SK-N-SH treated with all-trans-retinoic acid at 6 μM for 48 hours (cell line): ENCODE measurements around the gene DLK1.

ENCODE experiments used
- ATAC-seq: fragments of 200-7000 bp; cut with Tn5 transposase; 3 replicates; pipeline ENCODE4 v1.9.1; 2020; ENCODE audit warnings: mild to moderate bottlenecking, moderate library complexity
- ARNTL ChIP-seq: fragments of 450-650 bp; formaldehyde crosslinking; IDR thresholded peaks from 2 replicates; pipeline ENCODE4 v1.5.0; 2020; ENCODE audit warnings: low read depth, mild to moderate bottlenecking, moderate library complexity, borderline replicate concordance
- BACH2 ChIP-seq: fragments of 250-450 bp; sonication (Bioruptor Pico); IDR thresholded peaks from 2 replicates; pipeline ENCODE4 v1.9.0; 2021; ENCODE audit warnings: mild to moderate bottlenecking, borderline replicate concordance
- ESRRG ChIP-seq: fragments of 250-450 bp; sonication (Bioruptor Pico); IDR thresholded peaks from 2 replicates; pipeline ENCODE4 v1.6.1; 2021; ENCODE audit warnings: mild to moderate bottlenecking
- GLIS3 ChIP-seq: fragments of 250-450 bp; sonication (Bioruptor Pico); IDR thresholded peaks from 2 replicates; pipeline ENCODE4 v1.5.0; 2020; ENCODE audit warnings: mild to moderate bottlenecking, moderate library complexity
- ISL1 ChIP-seq: fragments of 250-450 bp; sonication (Bioruptor Pico); IDR thresholded peaks from 2 replicates; pipeline ENCODE4 v2.1.2; 2022; ENCODE audit warnings: mild to moderate bottlenecking, moderate library complexity
- PPARA ChIP-seq: fragments of 250-450 bp; sonication (Bioruptor Pico); IDR thresholded peaks from 2 replicates; pipeline ENCODE4 v1.5.0; 2020; ENCODE audit warnings: mild to moderate bottlenecking, borderline replicate concordance
- RARB ChIP-seq: fragments of 250-450 bp; sonication (Bioruptor Pico); IDR thresholded peaks from 2 replicates; pipeline ENCODE4 v1.8.0; 2021; ENCODE audit warnings: mild to moderate bottlenecking, moderate library complexity
- SNAI2 ChIP-seq: fragments of 250-450 bp; sonication (Bioruptor Pico); IDR thresholded peaks from 2 replicates; pipeline ENCODE4 v1.5.0; 2020; ENCODE audit warnings: mild to moderate bottlenecking, moderate library complexity
- TCF4 ChIP-seq: fragments of 250-450 bp; sonication (Bioruptor Pico); IDR thresholded peaks from 2 replicates; pipeline ENCODE4 v1.8.0; 2021; ENCODE audit warnings: mild to moderate bottlenecking, moderate library complexity, borderline replicate concordance
- TOX ChIP-seq: fragments of 250-450 bp; sonication (Bioruptor Pico); IDR thresholded peaks from 2 replicates; pipeline ENCODE4 v1.8.0; 2021; ENCODE audit warnings: mild to moderate bottlenecking, moderate library complexity, borderline replicate concordance
- ZC3H10 ChIP-seq: fragments of 250-450 bp; sonication (Bioruptor Pico); IDR thresholded peaks from 2 replicates; pipeline ENCODE4 v1.5.1; 2021; ENCODE audit warnings: mild to moderate bottlenecking, moderate library complexity
- ZFP3 ChIP-seq: fragments of 250-450 bp; sonication (Bioruptor Pico); IDR thresholded peaks from 2 replicates; pipeline ENCODE4 v1.5.0; 2020; ENCODE audit warnings: mild to moderate bottlenecking, moderate library complexity
- ZFP30 ChIP-seq: fragments of 450-650 bp; formaldehyde crosslinking; IDR thresholded peaks from 2 replicates; pipeline ENCODE4 v1.5.0; 2022; ENCODE audit warnings: mild to moderate bottlenecking, moderate library complexity
- ZNF565 ChIP-seq: fragments of 450-650 bp; formaldehyde crosslinking; conservative IDR thresholded peaks from 2 replicates; pipeline ENCODE4 v1.5.0; 2020; ENCODE audit warnings: low read depth, mild to moderate bottlenecking, moderate library complexity
- ZNF70 ChIP-seq: fragments of 450-650 bp; formaldehyde crosslinking; IDR thresholded peaks from 2 replicates; pipeline ENCODE4 v1.5.0; 2020; ENCODE audit warnings: mild to moderate bottlenecking, moderate library complexity
- ZNF8 ChIP-seq: fragments of 450-650 bp; formaldehyde crosslinking; IDR thresholded peaks from 2 replicates; pipeline ENCODE4 v1.5.0; 2020; ENCODE audit warnings: mild to moderate bottlenecking, moderate library complexity
- TF ChIP-seq, protein P1 (sequence below): fragments of 250-450 bp; sonication (Bioruptor Pico); IDR thresholded peaks from 2 replicates; pipeline ENCODE4 v1.8.0; 2021; ENCODE audit warnings: low read depth, mild to moderate bottlenecking, moderate library complexity, borderline replicate concordance
- TF ChIP-seq, protein P2 (sequence below): fragments of 250-450 bp; sonication (Bioruptor Pico); IDR thresholded peaks from 2 replicates; pipeline ENCODE4 v1.5.1; 2020; ENCODE audit warnings: low read depth, mild to moderate bottlenecking, moderate library complexity
- TF ChIP-seq, protein P3 (sequence below): fragments of 250-450 bp; sonication (Bioruptor Pico); IDR thresholded peaks from 2 replicates; pipeline ENCODE4 v1.8.0; 2020; ENCODE audit warnings: mild to moderate bottlenecking, moderate library complexity, borderline replicate concordance
- TF ChIP-seq, protein P4 (sequence below): fragments of 250-450 bp; sonication (Bioruptor Pico); IDR thresholded peaks from 2 replicates; pipeline ENCODE4 v1.5.0; 2020; ENCODE audit warnings: mild to moderate bottlenecking, moderate library complexity

Gene DLK1

DNA sequence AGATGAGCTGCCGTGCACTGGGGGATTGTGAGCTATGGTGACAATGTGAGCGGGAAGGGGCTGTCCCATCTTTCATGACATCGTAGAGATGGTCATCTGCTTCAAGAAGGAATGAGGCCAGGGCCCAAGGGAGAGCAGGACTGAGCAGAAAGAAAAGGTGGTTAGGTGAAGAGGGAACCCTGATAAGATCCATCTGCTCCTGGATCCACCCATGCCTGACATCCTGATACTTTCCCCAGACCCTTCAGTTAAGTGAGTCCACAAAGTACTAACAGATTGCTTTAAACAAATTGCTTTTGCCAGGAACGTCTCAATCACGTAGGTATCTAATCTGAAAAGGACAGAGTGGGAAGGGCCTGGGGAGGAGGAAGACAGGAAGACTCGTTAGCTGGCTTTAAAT lies 25.4 kb upstream of the DLK1 start:
- no peak for ATAC-seq
- TF ChIP-seq ISL1 (CRISPR knock-in tag) = no peak
- TF ChIP-seq TCF4 = no peak
- no peak for TF ChIP-seq ZNF565
- no peak for TF ChIP-seq RARB (CRISPR knock-in tag)
- TF ChIP-seq, all 23 proteins: peak for 0

DNA sequence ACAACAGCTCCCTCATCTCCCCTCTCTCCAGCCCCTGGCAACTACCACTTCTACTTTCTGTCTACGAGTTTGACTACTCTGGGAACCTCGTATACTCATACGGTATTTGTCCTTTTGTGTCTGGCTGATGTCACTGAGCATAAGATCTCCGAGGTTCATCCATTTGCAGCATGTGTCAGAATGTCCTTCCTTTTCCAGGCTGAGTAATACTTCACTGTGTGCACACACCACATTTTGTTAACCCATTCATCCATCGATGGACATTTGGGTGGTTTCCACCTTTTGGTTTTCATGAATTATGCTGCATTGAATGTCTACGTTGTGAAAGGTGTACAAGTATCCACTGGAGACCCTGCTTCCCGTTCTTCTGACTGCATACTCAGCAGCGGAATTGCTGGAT lies 24.1 kb upstream of the DLK1 start:
- ATAC-seq = no peak
- TF ChIP-seq PPARA (CRISPR knock-in tag) (no peak), ZFP30 (CRISPR knock-in tag) (no peak), GLIS3 (CRISPR knock-in tag) (no peak), ZC3H10 (CRISPR knock-in tag) (no peak), ARNTL (no peak), ISL1 (CRISPR knock-in tag) (no peak), RARB (CRISPR knock-in tag) (no peak), ZFP3 (CRISPR knock-in tag) (no peak)
- TF ChIP-seq, protein P1, sequence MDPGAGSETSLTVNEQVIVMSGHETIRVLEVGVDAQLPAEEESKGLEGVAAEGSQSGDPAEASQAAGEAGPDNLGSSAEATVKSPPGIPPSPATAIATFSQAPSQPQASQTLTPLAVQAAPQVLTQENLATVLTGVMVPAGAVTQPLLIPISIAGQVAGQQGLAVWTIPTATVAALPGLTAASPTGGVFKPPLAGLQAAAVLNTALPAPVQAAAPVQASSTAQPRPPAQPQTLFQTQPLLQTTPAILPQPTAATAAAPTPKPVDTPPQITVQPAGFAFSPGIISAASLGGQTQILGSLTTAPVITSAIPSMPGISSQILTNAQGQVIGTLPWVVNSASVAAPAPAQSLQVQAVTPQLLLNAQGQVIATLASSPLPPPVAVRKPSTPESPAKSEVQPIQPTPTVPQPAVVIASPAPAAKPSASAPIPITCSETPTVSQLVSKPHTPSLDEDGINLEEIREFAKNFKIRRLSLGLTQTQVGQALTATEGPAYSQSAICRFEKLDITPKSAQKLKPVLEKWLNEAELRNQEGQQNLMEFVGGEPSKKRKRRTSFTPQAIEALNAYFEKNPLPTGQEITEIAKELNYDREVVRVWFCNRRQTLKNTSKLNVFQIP = no peak
- TF ChIP-seq, protein P2, sequence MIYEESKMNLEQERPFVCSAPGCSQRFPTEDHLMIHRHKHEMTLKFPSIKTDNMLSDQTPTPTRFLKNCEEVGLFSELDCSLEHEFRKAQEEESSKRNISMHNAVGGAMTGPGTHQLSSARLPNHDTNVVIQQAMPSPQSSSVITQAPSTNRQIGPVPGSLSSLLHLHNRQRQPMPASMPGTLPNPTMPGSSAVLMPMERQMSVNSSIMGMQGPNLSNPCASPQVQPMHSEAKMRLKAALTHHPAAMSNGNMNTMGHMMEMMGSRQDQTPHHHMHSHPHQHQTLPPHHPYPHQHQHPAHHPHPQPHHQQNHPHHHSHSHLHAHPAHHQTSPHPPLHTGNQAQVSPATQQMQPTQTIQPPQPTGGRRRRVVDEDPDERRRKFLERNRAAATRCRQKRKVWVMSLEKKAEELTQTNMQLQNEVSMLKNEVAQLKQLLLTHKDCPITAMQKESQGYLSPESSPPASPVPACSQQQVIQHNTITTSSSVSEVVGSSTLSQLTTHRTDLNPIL (CRISPR knock-in tag) = no peak
- TF ChIP-seq, protein P3, sequence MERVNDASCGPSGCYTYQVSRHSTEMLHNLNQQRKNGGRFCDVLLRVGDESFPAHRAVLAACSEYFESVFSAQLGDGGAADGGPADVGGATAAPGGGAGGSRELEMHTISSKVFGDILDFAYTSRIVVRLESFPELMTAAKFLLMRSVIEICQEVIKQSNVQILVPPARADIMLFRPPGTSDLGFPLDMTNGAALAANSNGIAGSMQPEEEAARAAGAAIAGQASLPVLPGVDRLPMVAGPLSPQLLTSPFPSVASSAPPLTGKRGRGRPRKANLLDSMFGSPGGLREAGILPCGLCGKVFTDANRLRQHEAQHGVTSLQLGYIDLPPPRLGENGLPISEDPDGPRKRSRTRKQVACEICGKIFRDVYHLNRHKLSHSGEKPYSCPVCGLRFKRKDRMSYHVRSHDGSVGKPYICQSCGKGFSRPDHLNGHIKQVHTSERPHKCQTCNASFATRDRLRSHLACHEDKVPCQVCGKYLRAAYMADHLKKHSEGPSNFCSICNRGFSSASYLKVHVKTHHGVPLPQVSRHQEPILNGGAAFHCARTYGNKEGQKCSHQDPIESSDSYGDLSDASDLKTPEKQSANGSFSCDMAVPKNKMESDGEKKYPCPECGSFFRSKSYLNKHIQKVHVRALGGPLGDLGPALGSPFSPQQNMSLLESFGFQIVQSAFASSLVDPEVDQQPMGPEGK (CRISPR knock-in tag) = no peak
- TF ChIP-seq, protein P4, sequence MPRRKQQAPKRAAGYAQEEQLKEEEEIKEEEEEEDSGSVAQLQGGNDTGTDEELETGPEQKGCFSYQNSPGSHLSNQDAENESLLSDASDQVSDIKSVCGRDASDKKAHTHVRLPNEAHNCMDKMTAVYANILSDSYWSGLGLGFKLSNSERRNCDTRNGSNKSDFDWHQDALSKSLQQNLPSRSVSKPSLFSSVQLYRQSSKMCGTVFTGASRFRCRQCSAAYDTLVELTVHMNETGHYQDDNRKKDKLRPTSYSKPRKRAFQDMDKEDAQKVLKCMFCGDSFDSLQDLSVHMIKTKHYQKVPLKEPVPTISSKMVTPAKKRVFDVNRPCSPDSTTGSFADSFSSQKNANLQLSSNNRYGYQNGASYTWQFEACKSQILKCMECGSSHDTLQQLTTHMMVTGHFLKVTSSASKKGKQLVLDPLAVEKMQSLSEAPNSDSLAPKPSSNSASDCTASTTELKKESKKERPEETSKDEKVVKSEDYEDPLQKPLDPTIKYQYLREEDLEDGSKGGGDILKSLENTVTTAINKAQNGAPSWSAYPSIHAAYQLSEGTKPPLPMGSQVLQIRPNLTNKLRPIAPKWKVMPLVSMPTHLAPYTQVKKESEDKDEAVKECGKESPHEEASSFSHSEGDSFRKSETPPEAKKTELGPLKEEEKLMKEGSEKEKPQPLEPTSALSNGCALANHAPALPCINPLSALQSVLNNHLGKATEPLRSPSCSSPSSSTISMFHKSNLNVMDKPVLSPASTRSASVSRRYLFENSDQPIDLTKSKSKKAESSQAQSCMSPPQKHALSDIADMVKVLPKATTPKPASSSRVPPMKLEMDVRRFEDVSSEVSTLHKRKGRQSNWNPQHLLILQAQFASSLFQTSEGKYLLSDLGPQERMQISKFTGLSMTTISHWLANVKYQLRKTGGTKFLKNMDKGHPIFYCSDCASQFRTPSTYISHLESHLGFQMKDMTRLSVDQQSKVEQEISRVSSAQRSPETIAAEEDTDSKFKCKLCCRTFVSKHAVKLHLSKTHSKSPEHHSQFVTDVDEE (CRISPR knock-in tag) = no peak
- TF ChIP-seq, all 23 proteins: peak for 0

DNA sequence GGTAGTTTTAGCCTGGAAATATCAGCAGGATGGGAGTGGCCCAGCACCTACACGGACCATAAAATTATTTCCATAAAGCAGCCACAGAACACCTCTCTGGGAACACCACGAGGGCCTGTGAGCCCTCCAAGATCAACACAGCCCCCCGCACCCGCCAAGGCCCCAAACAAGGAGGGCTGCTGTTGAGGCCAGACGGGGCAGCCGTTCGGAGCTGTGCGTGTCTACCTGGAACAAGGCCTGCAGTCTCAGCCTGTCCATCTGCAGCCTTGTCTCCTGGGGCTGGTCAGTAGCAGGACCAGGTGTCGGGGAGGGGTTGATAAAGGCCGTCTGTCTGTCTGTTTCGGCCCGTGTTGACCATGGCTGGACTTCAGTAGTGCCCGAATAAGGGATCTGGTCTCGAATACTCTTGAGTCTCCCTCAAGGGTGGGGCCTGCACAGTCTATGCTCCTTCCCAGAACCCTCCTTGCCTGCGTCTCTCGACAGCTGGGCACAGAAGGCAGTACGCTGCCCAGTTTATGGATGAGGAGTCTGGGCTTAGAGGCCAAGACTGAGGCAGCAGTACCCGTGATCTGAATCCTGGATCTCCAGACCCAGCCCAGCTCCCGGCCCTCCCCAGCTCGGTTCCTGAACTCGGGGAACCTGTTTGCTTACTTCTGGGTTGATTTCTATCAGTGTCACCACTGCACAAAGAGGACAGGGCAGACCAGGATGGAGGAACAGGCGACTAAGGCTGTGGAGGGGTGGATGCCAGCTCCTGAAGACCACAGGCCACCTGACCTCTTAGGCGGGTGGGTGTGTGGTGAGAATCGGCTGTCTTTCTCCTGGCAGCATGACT lies 23.1 kb upstream of the DLK1 start:
- no peak for ATAC-seq
- TF ChIP-seq RARB (CRISPR knock-in tag) = no peak
- no peak for TF ChIP-seq ZNF8 (CRISPR knock-in tag)
- TF ChIP-seq ESRRG (CRISPR knock-in tag) = no peak
- TF ChIP-seq TCF4 = no peak
- no peak for TF ChIP-seq ZFP3 (CRISPR knock-in tag)
- no peak for TF ChIP-seq GLIS3 (CRISPR knock-in tag)
- TF ChIP-seq BACH2 (CRISPR knock-in tag) = no peak
- TF ChIP-seq TOX (CRISPR knock-in tag) = no peak

DNA sequence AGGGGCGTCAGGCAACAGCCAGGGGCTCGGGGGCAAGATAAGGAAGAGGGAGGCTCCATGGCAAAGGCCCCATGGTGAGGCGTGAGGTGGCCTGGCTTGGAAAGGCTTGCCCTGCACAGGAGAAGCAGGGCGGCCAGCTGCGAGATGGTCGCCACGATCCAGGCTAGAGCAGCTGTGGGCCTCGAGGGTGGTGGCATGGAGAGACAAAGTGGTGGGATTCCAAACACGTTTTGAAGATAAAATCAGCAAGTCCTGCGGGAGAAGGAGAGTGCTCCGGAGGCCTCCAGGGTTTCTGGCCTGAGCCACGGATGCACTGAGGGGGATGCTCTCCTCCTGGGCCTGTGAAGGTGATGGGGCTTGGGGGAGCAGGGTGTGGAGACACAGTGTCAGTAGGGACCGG lies 20.5 kb upstream of the DLK1 start:
- ATAC-seq = no peak
- TF ChIP-seq ZC3H10 (CRISPR knock-in tag) (no peak), ESRRG (CRISPR knock-in tag) (no peak), ZFP3 (CRISPR knock-in tag) (no peak), ZNF70 (CRISPR knock-in tag) (no peak), SNAI2 (CRISPR knock-in tag) (no peak)
- TF ChIP-seq, protein P2 (CRISPR knock-in tag) = no peak
- TF ChIP-seq, protein P4 (CRISPR knock-in tag) = no peak
